ENCODE data around the gene CEP83. TPM values are rescaled to one million over a fixed set of nuclear protein-coding genes. Genes with fewer than 3 reads are reported as not detected.
"Not testable (repeated sequence)": the region's sequence is repeated elsewhere in the genome, so short reads cannot be mapped to it uniquely, and the experiment has no call there.

Gene CEP83
- total RNA-seq, 4 donors from 2014 or later = 19.0 to 34.5 (median 24.4) TPM

- 89 to 100% methylated on average over 1 of the region's 1 CpG for WGBS, 2 donors
These were observed 133.4 kb downstream of the CEP83 start for GRCh38 chr12:94326234-94326633.

DNA sequence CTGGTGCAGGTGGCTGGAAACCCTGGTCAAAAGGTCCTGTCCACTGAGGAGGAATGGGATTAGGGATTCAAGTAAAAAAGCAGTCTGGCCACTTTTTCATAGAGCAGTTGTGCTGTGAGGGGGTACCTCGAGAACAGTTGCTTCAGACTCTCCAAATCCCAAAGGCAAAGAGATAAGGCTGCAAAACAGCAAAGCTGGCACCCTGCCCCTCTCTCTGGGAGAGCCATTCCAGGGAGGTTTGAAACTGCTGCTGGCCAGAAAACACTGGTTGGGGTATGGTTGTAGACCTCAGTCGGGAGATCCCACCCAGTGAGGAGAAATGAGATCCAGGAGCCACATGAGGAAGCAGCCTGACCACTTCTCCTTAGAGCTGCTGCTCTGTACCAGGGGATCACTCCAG lies 137.3 kb downstream of the CEP83 start:
- no peak for TF ChIP-seq POLR2A (IDR thresholded peaks at IDR 0.05)
- TF ChIP-seq EP300 (IDR thresholded peaks at IDR 0.05) = no peak
- TF ChIP-seq, protein P1, sequence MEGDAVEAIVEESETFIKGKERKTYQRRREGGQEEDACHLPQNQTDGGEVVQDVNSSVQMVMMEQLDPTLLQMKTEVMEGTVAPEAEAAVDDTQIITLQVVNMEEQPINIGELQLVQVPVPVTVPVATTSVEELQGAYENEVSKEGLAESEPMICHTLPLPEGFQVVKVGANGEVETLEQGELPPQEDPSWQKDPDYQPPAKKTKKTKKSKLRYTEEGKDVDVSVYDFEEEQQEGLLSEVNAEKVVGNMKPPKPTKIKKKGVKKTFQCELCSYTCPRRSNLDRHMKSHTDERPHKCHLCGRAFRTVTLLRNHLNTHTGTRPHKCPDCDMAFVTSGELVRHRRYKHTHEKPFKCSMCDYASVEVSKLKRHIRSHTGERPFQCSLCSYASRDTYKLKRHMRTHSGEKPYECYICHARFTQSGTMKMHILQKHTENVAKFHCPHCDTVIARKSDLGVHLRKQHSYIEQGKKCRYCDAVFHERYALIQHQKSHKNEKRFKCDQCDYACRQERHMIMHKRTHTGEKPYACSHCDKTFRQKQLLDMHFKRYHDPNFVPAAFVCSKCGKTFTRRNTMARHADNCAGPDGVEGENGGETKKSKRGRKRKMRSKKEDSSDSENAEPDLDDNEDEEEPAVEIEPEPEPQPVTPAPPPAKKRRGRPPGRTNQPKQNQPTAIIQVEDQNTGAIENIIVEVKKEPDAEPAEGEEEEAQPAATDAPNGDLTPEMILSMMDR (IDR thresholded peaks at IDR 0.05) = no peak
- Histone ChIP-seq H3K4me1 (no peaks in the 10 kb centered on the region), H3K27ac (no peak overlapping the region), H3K27me3 (no peaks in the 10 kb centered on the region), H3K36me3 (peaks cover 0 to 70% (median 11%) of the 10 kb centered on the region in 3 donors), H3K4me3 (no peak overlapping the region), H3K9me3 (peaks cover 0 to 36% (median 5%) of the 10 kb centered on the region in 4 donors)
- no peak for DNase-seq (ENCODE audit: low spot score in 2 of 2)
- WGBS, 2 donors = 89 to 90% methylated on average over 2 of the region's 2 CpGs

More at GRCh38 chr12:94326234-94326633, 133.4 kb downstream of the CEP83 start:
- Histone ChIP-seq H3K27me3 (no peaks in the 10 kb centered on the region), H3K4me1 (no peaks in the 10 kb centered on the region), H3K27ac (no peak overlapping the region), H3K9me3 (peaks cover 0 to 7% (median 0%) of the 10 kb centered on the region in 4 donors), H3K36me3 (peaks cover 0 to 78% (median 11%) of the 10 kb centered on the region in 3 donors), H3K4me3 (no peak overlapping the region)
- no peak for DNase-seq (ENCODE audit: low spot score in 2 of 2)
- TF ChIP-seq POLR2A (IDR thresholded peaks at IDR 0.05) (no peak), EP300 (IDR thresholded peaks at IDR 0.05) (no peak)
- TF ChIP-seq, protein P1 (IDR thresholded peaks at IDR 0.05) = no peak

DNA sequence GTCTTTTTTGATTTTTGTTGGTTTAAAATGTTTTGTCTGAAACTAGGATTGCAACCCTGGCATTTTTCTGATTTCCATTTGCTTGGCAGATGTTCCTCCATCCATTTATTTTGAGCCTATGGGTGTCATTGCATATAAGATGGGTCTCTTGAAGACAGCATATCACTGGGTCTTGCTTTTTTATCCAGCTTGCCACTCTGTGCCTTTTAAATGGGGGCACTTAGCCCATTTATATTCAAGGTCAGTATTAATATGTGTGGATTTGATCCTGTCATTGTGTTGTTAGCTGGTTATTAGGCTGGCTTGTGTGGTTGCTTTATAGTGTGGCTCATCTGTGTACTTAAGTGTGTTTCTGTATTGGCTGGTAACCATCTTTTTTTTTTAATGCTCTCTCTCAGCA lies 139.6 kb downstream of the CEP83 start:
- H3K4me3 ChIP-seq = no peak overlapping the region
- TF ChIP-seq EP300 (IDR thresholded peaks at IDR 0.05) (no peak), POLR2A (IDR thresholded peaks at IDR 0.05) (no peak)
- TF ChIP-seq, protein P1 (IDR thresholded peaks at IDR 0.05) = no peak
- H3K4me1 ChIP-seq = no peaks in the 10 kb centered on the region
- H3K9me3 ChIP-seq = peaks cover 0 to 39% (median 5%) of the 10 kb centered on the region in 4 donors
- no peak for DNase-seq (ENCODE audit: low spot score in 2 of 2)
- H3K36me3 ChIP-seq = peaks cover 0 to 49% (median 11%) of the 10 kb centered on the region in 3 donors
- no peaks in the 10 kb centered on the region for H3K27me3 ChIP-seq
- no peak overlapping the region for H3K27ac ChIP-seq

DNA sequence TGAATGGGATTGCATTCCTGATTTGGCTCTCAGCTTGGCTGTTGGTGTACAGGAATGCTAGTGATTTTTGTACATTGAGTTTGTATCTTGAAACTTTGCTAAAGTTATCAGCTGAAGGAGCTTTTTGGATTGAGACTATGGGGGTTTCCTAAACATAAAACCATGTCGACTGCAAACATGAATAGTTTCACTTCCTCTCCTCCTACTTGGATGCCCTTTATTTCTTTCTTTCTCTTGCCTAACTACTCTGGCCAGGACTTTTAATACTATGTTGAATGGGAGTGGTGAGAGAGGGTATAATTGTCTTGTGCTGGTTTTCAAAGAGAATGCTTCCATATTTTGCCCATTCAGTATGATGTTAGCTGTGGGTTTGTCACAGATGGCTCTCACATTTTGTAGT lies 141.5 kb downstream of the CEP83 start:
- H3K4me1 ChIP-seq = no peaks in the 10 kb centered on the region
- no peak for TF ChIP-seq EP300 (IDR thresholded peaks at IDR 0.05)
- TF ChIP-seq, protein P1 (IDR thresholded peaks at IDR 0.05) = no peak
- TF ChIP-seq POLR2A (IDR thresholded peaks at IDR 0.05) = no peak
- no peak overlapping the region for H3K4me3 ChIP-seq
- DNase-seq (ENCODE audit: low spot score in 2 of 2) = no peak
- peaks cover 0 to 31% (median 10%) of the 10 kb centered on the region in 3 donors for H3K36me3 ChIP-seq
- H3K27me3 ChIP-seq = no peaks in the 10 kb centered on the region
- 50 to 72% methylated on average over 1 of the region's 1 CpG for WGBS, 2 donors
- peaks cover 0 to 46% (median 5%) of the 10 kb centered on the region in 4 donors for H3K9me3 ChIP-seq
- H3K27ac ChIP-seq = no peak overlapping the region

DNA sequence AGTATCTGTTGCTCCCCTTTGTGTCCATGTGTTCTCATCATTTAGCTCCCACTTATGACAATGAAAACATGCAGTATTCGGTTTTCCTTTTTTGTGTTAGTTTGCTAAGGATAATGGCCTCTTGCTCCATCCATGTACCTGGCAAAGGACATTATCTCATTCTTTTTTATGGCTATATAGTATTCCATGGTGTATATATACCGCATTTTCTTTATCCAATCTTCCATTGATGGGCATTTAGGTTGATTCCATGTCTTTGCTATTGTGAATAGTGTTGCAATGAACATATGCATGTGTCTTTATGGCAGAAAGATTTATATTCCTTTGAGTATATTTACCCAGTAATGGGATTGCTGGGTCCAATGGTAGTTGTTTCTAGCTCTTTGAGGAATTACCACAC lies 143.1 kb downstream of the CEP83 start:
- 95 to 96% methylated on average over 2 of the region's 2 CpGs for WGBS, 2 donors
- Histone ChIP-seq H3K36me3 (peaks cover 0 to 20% (median 0%) of the 10 kb centered on the region in 3 donors), H3K9me3 (peaks cover 0 to 43% (median 5%) of the 10 kb centered on the region in 4 donors)
- H3K4me1 ChIP-seq; H3K27me3 ChIP-seq; H3K27ac ChIP-seq; DNase-seq (ENCODE audit: low spot score in 2 of 2); H3K4me3 ChIP-seq: not testable (repeated sequence)

GRCh38 chr12:94312378-94312777 lies 147.3 kb downstream of the CEP83 start:
- WGBS, 2 donors = 97 to 100% methylated on average over 1 of the region's 1 CpG
- Histone ChIP-seq H3K27ac (no peak overlapping the region), H3K9me3 (peaks cover 0 to 10% (median 0%) of the 10 kb centered on the region in 4 donors), H3K36me3 (peaks cover 0 to 12% (median 0%) of the 10 kb centered on the region in 3 donors), H3K4me1 (no peaks in the 10 kb centered on the region), H3K4me3 (no peak overlapping the region), H3K27me3 (no peaks in the 10 kb centered on the region)
- TF ChIP-seq POLR2A (IDR thresholded peaks at IDR 0.05) (no peak), EP300 (IDR thresholded peaks at IDR 0.05) (no peak)
- TF ChIP-seq, protein P1 (IDR thresholded peaks at IDR 0.05) = no peak
- DNase-seq (ENCODE audit: low spot score in 2 of 2) = no peak
